Measurements from ENCODE around the gene OXER1.
A peak's percentile ranks its signal among the peaks of the same experiment; 100 is the strongest.

GRCh38 chr2:42812899-42813479 lies 49.1 kb upstream of the OXER1 start:
- TF ChIP-seq CTCF (conservative IDR thresholded peaks at IDR 0.05) (peak; percentile 84), EZH2 (IDR thresholded peaks at IDR 0.05; ENCODE audit: low read depth) (no peak)
